Activated CD4-positive, alpha-beta T cell treated with anti-CD3 and anti-CD28 coated beads, Interleukin-2, amount 50 U/mL, for 48 hours (primary cell): ENCODE results near the gene COX19.
"Not testable (repeated sequence)": the region's sequence is repeated elsewhere in the genome, so short reads cannot be mapped to it uniquely, and the experiment has no call there.

Source experiments
- DNase-seq, 2 experiments: peaks; one replicate each; pipeline ENCODE4 v3.0.0-alpha.2; 2020

COX19 gene

DNA sequence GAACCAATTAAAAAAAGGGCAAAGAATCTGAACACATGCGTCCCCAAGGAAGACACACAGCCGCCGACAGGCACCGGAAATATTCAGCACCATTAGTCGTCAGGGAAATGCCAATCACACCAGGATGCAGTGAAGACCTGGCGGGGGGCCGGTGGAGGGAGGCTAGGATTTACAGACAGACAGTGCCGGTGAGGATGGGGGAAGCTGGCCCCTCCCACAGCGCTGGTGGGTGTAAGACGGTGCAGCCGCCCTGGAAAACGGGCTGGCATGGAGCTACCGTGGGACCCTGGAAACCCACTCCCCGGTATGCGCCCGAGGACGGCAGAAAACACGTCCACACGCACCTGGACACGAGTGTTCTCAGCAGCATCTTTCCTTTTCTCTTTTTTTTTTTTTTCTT, 16.1 kb downstream of the COX19 start:
- DNase-seq: no peak

DNA sequence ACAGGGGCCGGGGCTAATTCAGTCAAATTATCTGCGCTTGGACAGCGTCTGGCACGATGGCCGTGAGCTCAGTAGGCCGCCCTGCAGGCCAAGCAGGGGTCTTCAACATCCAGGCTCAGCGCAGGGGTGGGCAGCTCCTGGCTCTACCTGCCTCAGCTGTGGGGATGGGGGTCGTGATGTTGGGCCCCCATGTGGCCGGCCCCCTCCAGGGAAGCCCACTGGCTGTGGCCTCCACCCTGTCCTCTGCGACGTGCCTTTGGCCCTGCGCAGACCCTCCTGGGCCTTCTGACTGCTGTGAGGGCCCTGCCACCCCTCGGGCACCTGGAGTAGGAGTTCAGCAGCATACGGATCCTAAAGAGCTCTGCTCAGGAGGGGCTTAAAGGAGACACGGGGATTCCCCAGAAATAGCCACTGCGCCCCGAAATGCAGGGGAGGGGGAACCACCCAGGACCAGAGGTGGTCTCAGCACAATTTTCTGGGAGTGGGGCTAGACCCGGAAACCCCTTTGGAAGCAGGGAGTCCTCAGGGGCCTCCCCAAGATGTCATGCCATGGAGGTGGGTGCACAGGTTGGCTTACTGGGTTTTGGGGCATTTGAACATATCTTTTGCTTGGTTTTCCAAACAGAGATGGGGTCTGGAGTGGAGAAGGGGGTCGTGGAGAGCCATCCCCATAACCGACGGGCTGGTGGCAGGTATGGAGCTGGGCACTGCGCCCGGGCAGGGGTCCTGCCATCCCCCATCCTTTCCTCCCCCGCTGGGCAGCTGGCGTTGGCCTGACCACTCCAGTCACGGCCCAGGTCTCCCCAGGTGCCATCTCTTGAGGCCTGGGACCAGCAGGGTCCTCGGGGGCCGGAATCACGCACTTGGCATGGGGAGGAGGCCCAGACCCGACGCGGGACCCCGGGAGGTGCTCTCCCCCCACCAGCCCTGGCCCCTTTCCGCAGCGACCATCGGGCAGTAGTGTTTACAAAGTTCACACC, 16.8 kb downstream of the COX19 start:
- no peak for DNase-seq

DNA sequence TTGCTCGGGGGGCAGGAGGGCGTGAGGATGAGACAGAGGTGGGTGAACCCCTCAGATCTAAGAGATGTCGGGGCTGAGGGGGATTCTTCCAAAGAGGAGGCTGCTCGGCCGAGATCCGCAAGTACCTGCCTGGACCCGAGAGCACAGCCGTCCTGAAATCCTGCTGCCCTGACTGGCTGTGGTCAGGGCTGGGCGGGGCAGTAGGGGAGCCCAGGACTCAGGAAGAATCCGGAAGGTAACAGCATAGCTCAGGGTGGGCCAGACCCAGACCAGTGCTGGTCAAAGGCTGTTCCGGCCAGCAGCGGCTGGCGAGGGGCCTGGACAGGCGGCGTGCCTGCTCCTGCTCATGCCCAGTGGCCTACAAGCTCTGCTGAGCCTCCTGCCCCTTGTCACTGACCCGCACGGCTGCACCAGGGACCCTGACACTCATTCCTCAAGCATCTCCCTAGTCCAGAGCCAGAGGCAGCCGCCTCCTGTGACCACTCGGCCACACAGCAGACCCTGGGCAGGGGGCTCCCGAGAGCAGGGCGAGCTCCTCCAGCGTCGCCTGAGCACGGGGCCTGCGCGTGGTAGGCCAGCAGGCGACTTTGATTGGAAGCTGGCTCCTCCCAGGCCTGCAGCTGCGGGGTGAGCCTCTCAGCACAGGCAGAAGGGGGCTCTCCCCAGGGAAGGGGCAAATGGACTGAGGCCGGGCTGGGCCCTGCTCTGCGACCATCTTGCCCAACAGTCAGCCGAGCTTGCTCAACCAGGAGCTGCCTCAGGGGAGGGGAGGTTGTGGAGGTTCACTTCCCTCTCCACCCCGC, 17.7 kb downstream of the COX19 start:
- no peak for DNase-seq

DNA sequence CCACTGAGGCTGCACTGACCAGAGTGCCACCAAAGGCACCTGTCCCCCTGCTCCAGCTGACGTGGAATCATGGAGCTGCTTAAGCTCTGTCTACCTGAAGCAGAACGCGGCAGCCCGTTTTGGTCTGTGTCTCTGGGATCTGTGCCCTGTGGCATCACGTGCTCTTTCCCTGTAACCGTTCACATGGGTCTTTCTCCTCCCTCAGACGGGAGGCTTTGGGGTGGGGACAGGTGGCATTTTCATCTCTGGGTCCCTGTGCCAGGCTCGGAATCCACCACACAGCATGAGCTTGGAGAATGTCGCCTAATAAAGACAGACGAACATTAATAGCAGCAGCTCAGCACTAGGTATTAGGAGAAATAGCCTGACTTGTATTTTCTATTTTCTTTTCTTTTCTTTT, 19.3 kb downstream of the COX19 start:
- DNase-seq: no peak

DNA sequence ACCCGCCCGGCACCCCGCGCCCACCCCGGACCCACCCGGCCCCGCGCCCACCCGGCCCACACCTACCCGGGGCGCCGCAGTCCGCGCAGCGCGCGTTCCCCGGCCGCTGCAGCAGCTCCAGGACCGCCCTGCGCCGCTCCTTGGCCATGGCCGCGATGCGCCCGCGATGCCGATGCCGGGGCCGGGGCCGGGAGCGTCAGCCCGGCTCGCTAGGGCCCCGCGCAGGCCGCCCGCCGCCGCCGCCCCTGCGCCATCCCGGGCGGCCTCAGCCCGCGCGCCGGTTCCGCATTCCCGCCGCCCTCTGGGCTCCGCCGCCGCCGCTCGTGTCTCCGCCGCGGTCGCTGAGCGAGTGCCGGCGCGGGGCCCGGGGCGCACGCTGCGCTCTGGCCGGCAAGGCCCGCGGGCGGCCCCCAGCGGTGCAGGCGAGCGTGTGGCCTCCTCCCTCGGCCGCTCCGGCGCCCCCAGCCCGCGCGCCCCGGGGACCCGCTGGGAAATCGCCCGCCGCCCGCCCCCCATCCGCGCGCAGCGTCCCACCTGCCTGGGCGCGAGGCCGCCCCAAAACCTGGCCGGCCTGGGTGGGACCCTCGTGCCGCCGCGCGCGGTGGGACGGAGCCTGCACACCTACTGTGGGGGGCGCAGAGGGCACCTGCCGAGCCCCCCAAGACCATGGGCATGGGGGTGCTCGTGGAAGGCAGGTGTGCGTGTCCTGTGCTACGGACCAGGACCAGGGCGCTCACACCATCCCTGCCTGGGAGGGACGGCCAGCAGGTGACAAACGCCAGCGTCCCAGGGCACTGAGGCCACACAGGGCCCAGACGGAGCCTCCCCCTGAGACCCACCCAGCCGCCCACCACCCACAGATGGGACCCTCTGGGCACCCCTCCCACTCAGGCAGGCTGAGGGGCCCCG, 20.8 kb downstream of the COX19 start, which contains the start of gene ADAP1:
TSS of gene ADAP1 (minus strand) at position 351 of the 909 bp plus-strand sequence. CDS start at position 148, 203 bp downstream.
- peak; percentile 64 to 69 for DNase-seq

DNA sequence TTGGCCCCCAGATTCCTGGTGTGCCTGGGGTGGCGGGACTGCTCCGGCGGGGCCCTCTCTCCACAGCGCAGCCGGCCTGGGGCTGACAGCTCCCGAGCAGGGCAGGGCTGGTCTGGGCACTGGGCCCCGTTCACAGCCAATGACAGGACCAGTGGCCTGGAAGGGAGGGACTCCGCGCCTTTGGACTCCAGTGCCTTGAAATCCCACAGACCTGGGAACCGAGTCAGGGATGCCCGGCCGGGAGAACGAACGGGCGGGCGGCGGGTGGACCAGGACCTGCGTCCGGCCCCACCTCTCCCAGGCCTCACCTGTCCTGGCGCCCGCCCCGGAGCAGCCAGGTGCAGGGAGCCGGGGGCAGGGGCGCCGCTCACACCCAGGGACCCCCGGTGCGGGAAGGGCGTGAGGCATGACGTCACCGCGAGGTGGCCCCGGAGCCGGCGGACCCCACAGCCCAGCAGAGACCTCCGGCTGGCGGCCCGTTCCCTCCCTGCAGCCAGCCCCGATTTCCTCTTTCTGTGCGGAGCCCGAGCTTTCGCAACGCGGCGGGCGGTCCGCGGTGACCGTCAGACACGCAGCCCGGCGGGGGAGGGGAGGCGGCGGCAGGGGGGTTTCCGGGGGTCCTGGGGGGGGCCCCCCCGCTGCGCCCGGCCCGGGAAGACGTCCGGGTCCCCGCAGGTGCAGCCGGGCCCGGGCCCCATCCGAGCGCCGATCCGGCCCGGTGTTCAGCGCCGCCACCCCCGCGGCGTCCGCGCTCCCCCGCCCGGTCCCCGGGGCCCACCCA, 21.6 kb downstream of the COX19 start:
- peak; percentile 23 to 35 for DNase-seq

DNA sequence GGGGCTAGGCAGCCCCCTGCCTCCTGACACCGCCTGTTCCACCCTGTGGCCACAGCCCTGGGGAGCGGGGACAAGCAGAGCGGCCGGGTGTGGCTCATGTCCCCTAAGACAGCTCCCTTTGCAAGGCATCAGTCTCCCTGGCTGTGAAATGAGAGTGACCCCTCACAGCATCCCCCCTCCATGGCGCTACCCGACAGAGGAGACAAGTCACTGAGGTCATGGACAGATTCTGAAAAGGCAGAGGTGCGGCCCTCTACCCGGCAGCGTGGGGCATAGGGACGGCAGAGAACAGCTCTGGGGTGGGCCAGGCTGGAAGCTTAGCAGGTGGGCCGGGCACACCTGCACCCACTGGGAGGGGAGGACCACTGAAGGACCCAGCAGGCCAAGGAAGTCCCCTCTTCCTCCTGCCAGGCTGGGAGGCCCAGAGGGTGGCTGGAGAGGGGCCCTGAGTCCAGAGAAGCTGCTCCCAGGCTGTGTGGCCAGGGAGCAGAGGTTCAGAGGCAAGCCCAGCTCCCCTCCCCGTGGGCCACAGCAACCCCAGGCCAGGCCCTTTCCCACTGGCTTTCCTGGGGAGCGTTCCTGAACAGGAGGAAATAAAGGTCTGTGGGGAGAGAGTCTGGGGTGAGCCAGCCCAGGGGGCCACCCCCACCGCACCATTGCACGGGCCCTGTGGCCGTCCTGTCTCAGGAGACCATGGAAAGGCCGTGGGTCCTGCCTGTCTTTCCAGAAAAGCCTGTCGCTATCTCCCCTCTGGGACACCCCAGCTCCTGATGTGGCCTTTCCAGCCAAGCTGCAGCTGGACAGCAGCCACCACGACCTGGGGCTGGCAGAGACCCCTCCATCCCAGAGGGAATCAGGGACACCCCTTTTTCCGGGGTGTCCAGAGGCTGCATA, 22.6 kb downstream of the COX19 start:
- no peak for DNase-seq

DNA sequence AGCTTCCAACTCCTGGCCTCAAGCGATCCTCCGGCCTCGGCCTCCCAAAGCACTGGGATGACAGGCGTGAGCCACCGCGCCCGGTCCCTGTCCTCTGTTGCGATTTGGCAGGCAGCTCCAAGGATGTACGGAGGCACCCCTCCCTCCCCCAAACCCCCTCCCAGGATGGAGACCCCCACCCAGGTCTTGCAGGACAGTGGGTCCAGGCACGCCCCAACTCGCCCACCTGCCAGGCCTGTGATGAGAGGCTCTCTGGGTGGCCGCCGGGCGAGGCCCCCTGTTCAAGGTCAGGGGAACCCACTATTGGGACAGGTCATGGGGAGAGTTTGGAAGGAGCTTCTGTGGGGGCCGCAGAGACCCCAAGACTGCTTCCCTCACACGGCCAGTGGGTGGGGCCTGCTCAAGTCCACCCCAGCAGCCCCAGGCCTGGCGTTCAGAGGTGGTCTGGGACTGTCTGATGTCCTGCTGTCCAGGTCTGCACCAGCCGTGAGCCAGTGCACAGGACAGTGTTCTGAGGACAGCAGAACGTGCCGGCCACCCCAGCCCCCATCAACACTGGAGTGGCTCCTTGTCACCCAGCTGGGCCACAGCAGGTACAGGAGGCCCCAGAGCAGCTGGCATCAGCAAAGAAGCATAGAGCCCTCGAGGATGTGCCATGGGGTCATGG, 23.3 kb downstream of the COX19 start:
- DNase-seq: no peak

DNA sequence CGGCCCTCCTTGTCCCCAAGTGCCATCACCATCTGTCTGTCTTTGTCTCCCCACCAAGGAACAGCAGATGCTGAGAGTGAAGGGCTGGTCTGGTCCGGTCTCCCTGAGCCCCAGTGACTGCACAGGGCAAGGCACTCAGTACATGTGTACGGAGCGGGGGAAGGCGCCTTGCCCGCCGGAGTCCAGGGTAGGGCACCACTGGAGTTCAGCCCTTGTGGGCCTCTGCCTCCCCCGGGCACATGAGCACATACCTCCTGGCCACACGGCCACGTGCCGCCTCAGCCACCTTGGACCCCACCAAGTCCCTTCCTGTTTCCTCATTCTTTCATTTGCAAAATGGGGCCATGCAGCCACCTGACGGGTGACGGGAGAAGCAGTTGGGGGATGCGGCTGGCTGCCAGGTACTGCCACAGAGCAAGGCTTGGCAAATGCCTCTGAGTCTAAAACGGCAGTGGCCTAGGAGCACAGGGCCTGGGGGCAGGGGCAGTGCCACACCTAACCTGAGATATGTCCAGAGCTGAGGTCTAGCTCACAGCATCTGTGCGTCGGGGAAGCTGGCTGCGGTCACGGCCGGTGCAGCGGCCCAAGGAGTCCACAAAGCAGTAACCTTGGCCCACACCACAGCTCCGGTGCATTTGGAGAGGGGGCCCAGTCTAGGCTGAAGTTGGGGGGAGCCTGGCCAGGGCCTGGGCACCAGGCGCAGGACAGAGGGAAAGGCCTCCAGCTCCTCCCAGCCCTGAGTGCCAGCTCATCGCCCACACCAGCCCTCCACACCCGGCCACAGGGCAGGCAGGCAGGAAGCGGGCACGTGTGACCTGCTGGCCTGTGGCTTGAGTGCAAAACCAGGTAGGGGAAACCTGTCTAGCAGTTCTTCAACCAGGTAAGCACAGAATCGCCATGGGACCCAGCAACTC, 26.1 kb downstream of the COX19 start:
- DNase-seq: no peak

DNA sequence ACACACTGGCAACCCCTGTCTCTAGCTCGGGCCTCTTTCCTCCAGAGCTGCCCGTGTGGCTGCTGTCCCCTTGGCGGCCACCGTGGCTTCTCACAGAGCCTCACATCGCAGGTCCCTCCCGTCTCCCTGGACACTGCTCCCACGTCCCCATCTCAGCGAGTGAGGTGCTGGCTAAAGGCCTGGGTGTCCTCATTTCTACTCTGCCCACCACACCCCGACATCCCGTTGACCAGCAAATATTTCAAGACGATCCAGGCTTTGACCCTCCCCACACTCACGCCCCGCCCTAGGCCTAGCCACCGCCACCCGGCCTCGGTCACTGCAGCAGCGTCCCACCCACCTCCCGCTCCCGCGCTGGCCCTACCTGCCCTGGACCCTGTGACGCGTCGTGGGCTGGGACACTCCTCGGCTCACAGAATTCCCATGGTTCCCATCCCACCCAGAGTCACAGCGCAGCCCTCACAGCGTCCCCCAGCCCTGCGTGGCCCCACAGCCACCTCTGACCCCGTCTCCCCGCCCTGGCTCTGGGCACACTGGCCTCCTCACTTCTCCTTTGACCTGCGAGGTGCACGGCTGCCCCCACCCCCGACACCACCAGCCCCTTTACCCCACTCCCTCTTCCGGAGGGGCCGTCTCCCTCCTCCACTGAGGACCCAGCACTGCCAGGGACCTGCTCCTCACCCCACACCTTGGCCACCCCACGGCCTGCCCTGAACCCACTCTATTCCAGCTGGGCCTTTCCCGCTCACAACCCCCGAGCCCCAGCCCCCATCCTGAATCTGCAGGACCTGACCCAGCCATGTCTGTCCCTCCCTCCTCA, 27.7 kb downstream of the COX19 start:
- DNase-seq: no peak

DNA sequence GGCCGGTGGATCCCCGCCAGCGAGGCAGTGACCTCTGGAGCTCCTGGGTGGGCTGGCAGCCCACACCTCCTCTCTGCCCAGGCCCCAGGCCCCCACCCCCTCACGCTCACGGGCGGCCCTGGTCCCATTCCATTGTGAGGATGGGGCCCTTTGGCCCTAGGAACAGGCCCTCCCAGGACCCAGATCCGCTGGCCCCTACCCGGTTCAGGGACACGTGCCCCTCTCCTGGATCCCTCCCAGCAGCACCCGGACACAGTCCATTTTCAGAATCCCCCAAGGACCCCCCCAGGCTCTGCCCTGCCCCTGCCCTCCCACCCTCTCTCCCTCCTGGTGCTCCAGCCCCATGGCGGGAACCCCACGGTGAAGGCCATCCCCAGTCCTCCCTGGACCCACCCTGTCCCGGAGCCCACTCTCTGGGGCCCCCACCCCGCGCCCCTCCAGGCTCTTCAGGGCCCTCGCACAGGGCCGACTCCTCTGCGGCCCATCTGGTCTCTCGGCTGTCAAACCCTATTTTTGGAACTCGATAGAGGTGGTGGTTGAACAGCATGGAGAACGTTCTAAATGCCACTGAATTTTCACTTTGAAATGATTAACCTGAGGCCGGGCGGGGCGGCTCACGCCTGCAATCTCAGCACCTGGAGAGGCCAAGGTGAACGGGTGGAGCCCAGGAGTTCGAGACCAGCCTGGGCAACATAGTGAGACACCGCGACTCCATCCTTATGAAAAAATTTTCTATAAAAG, 28.9 kb downstream of the COX19 start:
- no peak for DNase-seq

DNA sequence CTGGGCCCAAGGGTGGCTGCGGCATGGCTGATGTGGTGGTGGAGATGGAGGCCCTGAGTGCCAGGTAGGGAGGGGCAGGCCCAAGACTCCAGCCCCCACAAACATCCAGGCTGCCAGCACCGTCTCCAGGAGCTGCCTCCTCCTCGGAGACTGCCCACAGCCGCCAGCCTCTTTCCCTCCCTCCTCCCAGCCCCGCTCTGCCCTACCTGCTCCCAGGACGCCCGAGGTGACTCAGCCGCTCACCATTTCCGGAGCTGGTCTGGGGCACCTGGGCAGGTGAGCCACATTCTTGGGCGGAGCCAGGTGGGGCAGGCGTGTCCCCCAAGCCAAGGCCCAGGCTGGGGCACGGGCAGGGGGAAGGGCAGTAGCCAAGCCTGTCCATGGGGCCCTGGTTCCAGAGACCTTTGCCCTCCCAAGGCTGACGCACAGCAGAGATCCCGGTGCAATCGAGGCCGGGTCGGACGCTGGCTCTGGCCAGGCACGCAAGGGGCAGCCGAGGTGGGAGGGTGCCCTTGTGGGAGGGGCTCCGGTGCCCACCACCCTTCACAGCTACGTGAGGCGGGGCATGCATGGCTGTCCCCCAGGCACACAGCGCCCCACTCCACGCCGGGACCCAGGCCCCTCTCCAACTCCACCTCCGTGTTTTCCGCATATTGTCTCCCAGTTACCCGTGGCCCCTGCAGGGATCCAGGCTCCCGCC, 29.6 kb downstream of the COX19 start:
- DNase-seq: no peak

DNA sequence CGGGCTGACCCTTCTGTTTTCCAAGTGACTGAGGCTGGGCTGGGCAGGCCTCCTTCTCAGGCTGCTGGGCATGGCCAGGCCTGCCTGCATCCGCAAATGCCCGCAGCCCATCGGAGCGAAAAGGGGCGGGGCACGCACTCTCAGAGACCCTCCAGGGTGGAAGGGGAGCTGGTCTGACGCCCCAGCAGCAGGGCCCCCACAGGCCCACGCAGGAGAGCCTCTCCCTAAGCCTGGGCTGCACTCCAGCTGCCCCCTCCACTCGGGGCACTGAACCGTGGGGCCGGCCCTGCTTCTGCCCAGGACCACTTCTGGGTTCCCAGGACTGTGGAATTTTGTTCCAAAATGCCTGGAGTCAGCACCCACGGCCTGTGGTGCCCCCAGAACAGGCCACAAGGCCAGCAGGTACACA, 30.2 kb downstream of the COX19 start:
- DNase-seq: no peak

DNA sequence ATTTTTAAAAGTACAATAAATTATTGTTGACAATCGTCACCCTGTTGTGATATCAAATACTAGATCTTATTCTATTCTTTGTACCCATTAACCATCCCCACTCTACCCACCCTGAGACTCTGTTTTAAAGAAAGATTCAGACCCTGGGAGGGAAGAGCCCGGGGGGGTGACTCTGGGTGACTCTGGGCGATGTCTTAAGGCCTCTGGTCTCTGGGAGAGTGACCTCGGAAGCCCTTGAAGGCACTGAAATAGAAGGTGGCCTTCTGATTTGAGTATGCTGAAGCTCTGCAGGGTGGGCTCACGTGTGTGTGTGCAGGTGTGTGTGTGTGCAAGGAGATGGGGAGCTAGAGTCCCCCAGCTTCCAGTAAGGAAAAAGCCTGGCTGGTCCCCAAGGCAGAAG, 30.6 kb downstream of the COX19 start:
- no peak for DNase-seq

DNA sequence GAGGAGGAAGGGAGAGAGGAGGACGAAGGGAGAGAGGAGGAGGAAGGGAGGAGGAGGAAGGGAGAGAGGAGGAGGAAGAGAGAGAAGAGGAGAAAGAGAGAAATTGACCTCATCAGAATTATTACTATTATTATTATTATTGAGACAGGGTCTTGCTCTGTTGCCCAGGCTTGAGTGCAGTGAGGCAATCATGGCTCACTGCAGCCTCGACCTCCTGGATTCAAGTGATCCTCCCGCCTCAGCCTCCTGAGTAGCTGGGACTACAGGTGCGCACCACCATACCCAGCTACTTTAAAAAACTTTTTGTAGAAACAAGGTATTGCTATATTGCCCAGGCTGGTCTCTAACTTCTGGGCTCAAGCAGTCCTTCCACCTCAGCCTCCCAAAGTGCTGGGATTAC, 31.6 kb downstream of the COX19 start:
- DNase-seq: not testable (repeated sequence)

DNA sequence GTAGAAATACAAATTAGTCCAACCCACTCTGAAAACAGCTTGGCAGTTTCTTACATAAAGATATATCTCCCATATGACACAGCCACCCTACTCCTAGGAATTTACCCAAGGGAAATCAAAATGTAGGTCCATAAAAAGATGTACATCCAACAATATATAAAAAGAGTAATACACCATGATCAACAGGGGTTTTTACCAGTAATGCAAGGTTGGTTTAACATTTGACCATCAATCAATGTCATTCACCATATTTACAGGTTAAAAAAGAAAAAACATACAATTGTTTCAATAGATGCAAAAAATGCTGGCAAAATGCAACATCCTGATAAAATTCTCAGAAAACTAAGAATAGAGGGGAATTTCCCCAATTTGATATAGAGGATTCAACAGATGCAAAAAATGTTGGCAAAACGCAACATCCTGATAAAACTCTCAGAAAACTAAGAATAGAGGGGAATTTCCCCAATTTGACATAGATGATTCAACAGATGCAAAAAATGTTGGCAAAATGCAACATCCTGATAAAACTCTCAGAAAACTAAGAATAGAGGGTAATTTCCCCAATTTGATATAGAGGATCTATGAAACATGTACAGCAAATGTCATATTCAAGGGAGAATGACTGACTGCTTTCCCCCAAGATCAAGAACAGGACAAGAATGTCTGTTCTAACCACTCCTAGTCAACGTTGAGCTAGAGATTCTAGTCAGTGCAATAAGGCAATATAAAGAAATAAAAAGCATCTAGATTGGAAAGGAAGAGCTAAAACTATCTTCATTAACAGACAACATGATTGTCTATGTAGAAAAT, 34.5 kb downstream of the COX19 start:
- no peak for DNase-seq
